IPS-18a (cell line): ENCODE measurements around the gene PPM1F.
A peak's percentile ranks its signal among the peaks of the same experiment; 100 is the strongest.

Source experiments
- H3K27ac ChIP-seq: one replicate; pipeline ENCODE4 v1.5.1; 2013; ENCODE audit warnings: low read length
- H3K27me3 ChIP-seq: one replicate; pipeline ENCODE4 v1.6.1; 2013; ENCODE audit warnings: mild to moderate bottlenecking, low read length; ENCODE audit not compliant: control insufficient read depth, insufficient read depth
- H3K36me3 ChIP-seq: one replicate; pipeline ENCODE4 v1.6.1; 2013; ENCODE audit warnings: low read depth, low read length; ENCODE audit not compliant: control insufficient read depth
- H3K4me1 ChIP-seq: one replicate; pipeline ENCODE4 v1.6.1; 2013; ENCODE audit warnings: low read depth, low read length; ENCODE audit not compliant: control insufficient read depth
- H3K4me3 ChIP-seq: one replicate; pipeline ENCODE4 v1.5.1; 2013; ENCODE audit warnings: low read length
- H3K9ac ChIP-seq: one replicate; pipeline ENCODE4 v1.6.1; 2013; ENCODE audit warnings: mild to moderate bottlenecking, low read length, moderate library complexity
- H3K9me3 ChIP-seq: one replicate; pipeline ENCODE4 v1.6.1; 2013; ENCODE audit warnings: low read depth, low read length; ENCODE audit not compliant: control insufficient read depth

PPM1F gene, protein sequence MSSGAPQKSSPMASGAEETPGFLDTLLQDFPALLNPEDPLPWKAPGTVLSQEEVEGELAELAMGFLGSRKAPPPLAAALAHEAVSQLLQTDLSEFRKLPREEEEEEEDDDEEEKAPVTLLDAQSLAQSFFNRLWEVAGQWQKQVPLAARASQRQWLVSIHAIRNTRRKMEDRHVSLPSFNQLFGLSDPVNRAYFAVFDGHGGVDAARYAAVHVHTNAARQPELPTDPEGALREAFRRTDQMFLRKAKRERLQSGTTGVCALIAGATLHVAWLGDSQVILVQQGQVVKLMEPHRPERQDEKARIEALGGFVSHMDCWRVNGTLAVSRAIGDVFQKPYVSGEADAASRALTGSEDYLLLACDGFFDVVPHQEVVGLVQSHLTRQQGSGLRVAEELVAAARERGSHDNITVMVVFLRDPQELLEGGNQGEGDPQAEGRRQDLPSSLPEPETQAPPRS

GRCh38 chr22:21952586-21953571, at the start of gene PPM1F:
Gene PPM1F, minus strand, starts transcription at chr22:21952848. Its CDS starts 6,800 bp downstream, at chr22:21946048.
- Histone ChIP-seq H3K36me3 (no peaks in the 10 kb centered on the region), H3K4me3 (peak within 1 kb of the TSS; percentile 65), H3K9me3 (no peaks in the 10 kb centered on the region), H3K4me1 (no peaks in the 10 kb centered on the region), H3K9ac (peak within 1 kb of the TSS; percentile 17), H3K27me3 (peaks cover 19% of the 10 kb centered on the region), H3K27ac (no peak within 1 kb of the TSS)

DNA sequence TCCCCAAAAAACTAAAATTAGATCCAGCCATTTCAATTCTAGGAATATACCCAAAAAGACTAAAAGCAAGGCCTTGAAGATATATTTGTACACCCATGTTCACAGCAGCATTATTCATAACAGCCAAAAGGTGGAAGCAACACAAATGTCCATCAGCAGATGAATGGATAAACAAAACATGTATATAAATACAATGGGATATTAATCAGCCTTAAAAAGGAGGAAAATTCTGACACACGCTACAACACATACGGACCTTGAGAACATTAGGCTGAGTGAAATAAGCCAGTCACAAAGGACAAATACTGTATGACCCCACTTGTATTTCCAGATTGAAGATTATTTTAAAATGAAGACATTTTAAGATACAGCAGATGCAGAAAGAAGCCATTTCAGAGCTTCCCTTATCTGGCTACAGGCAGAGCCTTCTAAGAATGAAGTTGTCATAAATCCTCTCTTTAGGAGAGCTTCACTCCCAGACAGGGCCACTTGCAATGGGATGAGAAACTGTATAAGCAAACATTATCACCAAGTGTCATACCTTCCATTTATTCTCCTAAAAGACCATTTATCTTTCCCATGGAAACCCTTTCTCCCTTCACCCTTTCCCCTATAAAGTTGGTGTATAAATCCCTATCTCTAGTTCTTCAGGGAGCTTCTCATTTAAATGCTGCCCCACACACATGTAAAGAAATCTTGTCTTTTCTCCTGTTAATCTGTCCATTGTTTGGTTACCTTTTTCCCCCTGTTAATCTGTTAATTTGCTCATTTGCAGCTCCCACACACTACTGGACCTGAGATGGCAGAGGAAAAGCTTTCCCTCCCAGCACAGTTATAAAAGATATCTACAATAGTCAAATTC, 49.2 kb upstream of the PPM1F start:
- Histone ChIP-seq H3K9ac (no peak overlapping the region), H3K27me3 (peaks cover 98% of the 10 kb centered on the region)

DNA sequence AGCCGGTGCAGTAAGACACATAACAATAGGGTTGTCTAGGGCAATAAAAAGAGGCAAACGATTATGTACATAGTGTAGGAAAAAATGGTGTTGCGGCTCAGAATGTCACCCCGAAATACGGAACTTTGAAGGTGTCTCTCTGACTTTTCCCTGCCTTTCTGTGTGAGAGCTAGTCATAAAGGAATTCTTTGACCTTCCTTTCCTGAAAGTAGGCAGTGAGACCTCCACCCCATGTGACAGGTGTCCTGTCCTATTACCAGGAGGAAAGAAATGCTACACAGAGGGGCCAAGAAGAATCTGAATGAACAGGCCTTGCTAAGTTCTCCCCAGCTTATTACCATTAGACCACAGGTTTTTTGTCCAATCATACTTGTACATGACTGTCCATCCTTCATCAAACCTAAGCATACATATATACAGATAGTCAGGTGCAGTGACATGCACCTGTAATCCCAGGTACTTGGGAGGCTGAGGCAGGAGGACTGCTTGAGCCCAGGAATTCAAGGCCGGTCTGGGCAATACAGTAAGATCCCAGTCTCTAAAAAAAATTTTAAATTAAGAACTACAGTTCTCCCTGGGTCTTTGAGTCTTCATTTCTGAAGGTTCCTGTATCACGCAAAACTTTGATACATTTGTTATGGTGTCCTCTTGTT, 46.1 kb upstream of the PPM1F start:
- Histone ChIP-seq H3K4me3 (no peak overlapping the region), H3K36me3 (no peaks in the 10 kb centered on the region), H3K4me1 (no peaks in the 10 kb centered on the region), H3K9ac (no peak overlapping the region), H3K9me3 (no peaks in the 10 kb centered on the region), H3K27me3 (peaks cover 99% of the 10 kb centered on the region), H3K27ac (no peak overlapping the region)

More for the DNA sequence above, 49.2 kb upstream of the PPM1F start:
- no peaks in the 10 kb centered on the region for H3K36me3 ChIP-seq
- no peaks in the 10 kb centered on the region for H3K9me3 ChIP-seq
- no peaks in the 10 kb centered on the region for H3K4me1 ChIP-seq
- no peak overlapping the region for H3K27ac ChIP-seq
- no peak overlapping the region for H3K4me3 ChIP-seq

- H3K27me3 ChIP-seq: peaks cover 100% of the 10 kb centered on the region
- H3K4me3 ChIP-seq: no peak overlapping the region
- no peaks in the 10 kb centered on the region for H3K9me3 ChIP-seq
- no peak overlapping the region for H3K9ac ChIP-seq
- no peaks in the 10 kb centered on the region for H3K36me3 ChIP-seq
- no peaks in the 10 kb centered on the region for H3K4me1 ChIP-seq
- no peak overlapping the region for H3K27ac ChIP-seq
Observed at GRCh38 chr22:21996175-21996720, 43.6 kb upstream of the PPM1F start.

GRCh38 chr22:21995660-21996059, 43.0 kb upstream of the PPM1F start:
- Histone ChIP-seq H3K9me3 (no peaks in the 10 kb centered on the region), H3K4me1 (no peaks in the 10 kb centered on the region), H3K27me3 (peaks cover 100% of the 10 kb centered on the region), H3K36me3 (no peaks in the 10 kb centered on the region), H3K4me3 (no peak overlapping the region), H3K27ac (no peak overlapping the region), H3K9ac (no peak overlapping the region)

DNA sequence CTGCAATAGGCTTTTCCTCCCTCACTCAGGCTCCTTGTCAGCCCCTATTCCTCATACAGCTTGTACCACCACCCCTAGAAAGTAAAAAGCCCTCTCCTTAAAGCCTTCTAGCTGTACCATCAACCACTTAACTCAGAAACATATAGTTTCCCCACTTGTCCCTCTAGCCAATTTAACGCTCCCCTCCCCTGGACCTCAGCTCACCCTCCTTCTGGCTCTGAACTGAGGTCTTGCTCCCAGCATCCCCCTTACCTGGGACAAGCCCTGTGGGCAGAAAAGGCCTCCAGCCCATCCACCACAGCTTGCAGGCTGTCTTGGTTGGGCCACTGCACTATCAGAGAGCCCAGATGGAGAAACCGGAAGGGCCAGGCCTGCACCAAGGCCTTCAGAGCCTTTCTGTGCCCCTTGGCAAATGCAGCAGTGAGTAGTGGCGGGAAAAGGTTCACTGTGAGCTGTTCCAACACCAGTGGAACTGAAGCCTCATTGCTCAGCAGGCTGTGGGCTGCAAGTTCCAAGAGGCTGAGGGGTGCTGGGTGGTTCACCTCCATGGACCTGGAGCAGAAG, 42.3 kb upstream of the PPM1F start:
- H3K27me3 ChIP-seq: peaks cover 100% of the 10 kb centered on the region
- H3K4me3 ChIP-seq: no peak overlapping the region
- H3K27ac ChIP-seq: no peak overlapping the region
- H3K36me3 ChIP-seq: no peaks in the 10 kb centered on the region
- H3K4me1 ChIP-seq: no peaks in the 10 kb centered on the region
- no peak overlapping the region for H3K9ac ChIP-seq
- no peaks in the 10 kb centered on the region for H3K9me3 ChIP-seq

- Histone ChIP-seq H3K9me3 (no peaks in the 10 kb centered on the region), H3K9ac (no peak overlapping the region), H3K4me3 (no peak overlapping the region), H3K27me3 (peaks cover 100% of the 10 kb centered on the region), H3K4me1 (no peaks in the 10 kb centered on the region), H3K27ac (no peak overlapping the region), H3K36me3 (no peaks in the 10 kb centered on the region)
Observed at GRCh38 chr22:21992593-21993237, 40.1 kb upstream of the PPM1F start.

DNA sequence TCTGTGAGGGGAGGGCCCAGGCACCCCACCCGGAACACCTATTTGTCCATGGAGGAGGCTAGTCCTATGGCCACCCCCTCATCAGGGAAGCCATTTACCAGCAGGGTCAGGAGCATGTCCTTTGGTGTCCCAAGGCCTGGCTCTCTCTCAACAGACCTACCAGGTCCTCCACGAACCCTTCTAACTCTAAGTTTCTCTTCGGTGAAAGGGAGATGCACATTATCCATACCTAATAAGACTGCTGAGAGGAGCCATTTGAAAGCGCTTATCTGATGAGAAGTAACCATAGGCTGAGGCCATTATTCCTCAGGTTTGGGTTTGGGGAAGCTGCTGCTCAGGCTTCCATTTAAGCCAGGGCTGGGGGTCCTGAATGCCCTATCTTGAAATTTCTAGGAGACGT, 39.1 kb upstream of the PPM1F start:
- no peak overlapping the region for H3K4me3 ChIP-seq
- peaks cover 98% of the 10 kb centered on the region for H3K27me3 ChIP-seq
- H3K9me3 ChIP-seq: no peaks in the 10 kb centered on the region
- no peaks in the 10 kb centered on the region for H3K4me1 ChIP-seq
- no peak overlapping the region for H3K27ac ChIP-seq
- H3K36me3 ChIP-seq: no peaks in the 10 kb centered on the region
- no peak overlapping the region for H3K9ac ChIP-seq

DNA sequence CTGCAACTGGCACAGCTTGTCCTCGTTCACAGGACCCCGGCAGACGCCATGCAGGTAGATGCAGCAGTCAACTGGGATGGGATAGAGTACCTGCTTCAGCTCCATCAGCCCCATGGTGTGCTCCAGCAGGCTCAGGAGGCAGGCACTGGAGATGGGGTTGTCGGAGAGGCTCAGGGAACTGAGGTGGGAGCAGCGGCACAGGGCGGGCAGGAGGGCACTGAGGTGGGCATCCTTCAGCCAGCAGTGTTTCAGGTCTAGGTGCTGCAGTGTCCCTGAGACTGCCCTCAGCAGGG, 38.6 kb upstream of the PPM1F start:
- Histone ChIP-seq H3K36me3 (no peaks in the 10 kb centered on the region), H3K4me1 (no peaks in the 10 kb centered on the region), H3K9ac (no peak overlapping the region), H3K4me3 (no peak overlapping the region), H3K27ac (no peak overlapping the region), H3K27me3 (peaks cover 98% of the 10 kb centered on the region), H3K9me3 (no peaks in the 10 kb centered on the region)
